IPS-20b (cell line): Measurements from ENCODE around the gene GOLPH3.

Source experiments
- H3K27ac ChIP-seq: one replicate; pipeline ENCODE4 v1.5.1; 2013; ENCODE audit warnings: low read length
- H3K27me3 ChIP-seq: 2 replicates; pipeline ENCODE4 v1.6.1; 2013; ENCODE audit warnings: mild to moderate bottlenecking, low read length, inconsistent platforms; ENCODE audit not compliant: insufficient read depth
- H3K36me3 ChIP-seq: 2 replicates; pipeline ENCODE4 v1.6.1; 2013; ENCODE audit warnings: low read depth, mild to moderate bottlenecking, inconsistent platforms, low read length, moderate library complexity; ENCODE audit not compliant: insufficient read depth
- H3K4me1 ChIP-seq: 2 replicates; pipeline ENCODE4 v1.6.1; 2013; ENCODE audit warnings: mild to moderate bottlenecking, control low read depth, inconsistent platforms, low read length, moderate library complexity; ENCODE audit not compliant: insufficient read depth
- H3K4me3 ChIP-seq: 2 replicates; pipeline ENCODE4 v1.5.1; 2013; ENCODE audit warnings: mild to moderate bottlenecking, low read length, inconsistent platforms
- H3K9ac ChIP-seq: 2 replicates; pipeline ENCODE4 v1.6.1; 2013; ENCODE audit warnings: low read depth, mild to moderate bottlenecking, inconsistent platforms, low read length, moderate library complexity
- H3K9me3 ChIP-seq: 2 replicates; pipeline ENCODE4 v1.6.1; 2013; ENCODE audit warnings: mild to moderate bottlenecking, low read depth, low read length, inconsistent platforms; ENCODE audit not compliant: insufficient read depth

GOLPH3 gene

DNA sequence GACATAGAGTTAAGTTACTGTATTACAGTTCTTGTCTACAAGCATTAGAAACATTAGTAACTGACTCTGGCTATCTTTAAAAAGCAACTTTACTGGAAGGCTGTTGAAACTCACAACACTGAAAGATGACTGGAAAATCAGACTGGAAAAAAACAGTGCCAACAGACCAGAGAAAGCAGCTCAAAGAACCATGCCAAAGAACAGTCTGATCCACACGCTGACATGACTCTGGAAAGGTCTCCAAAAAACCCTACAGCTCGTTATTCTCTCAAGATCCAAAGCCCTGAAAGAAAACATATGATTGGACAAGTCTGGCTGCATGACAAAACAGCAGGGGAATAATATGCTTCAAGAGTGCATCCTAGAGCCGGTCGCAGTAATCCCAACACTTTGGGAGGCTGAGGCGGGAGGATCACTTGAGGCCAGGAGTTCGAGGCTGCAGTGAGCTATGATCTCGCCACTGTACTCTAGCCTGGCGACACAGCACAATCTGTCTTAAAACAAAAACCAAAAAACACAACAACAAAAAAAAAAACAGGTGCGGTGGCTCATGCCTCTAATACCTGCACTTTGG is 5.6 kb downstream of the GOLPH3 start:
- Histone ChIP-seq H3K27ac (no peak overlapping the region), H3K4me1 (peaks cover 3% of the 10 kb centered on the region; the same call in 1 of the 2 replicates), H3K36me3 (peaks cover 68% of the 10 kb centered on the region), H3K4me3 (no peak overlapping the region), H3K9me3 (no peaks in the 10 kb centered on the region), H3K9ac (no peak overlapping the region), H3K27me3 (no peaks in the 10 kb centered on the region)

- Histone ChIP-seq H3K4me1 (no peaks in the 10 kb centered on the region; the same call in 1 of the 2 replicates), H3K9ac (no peak overlapping the region), H3K9me3 (no peaks in the 10 kb centered on the region), H3K27ac (no peak overlapping the region), H3K27me3 (no peaks in the 10 kb centered on the region), H3K4me3 (no peak overlapping the region), H3K36me3 (peaks cover 58% of the 10 kb centered on the region)
Measured at GRCh38 chr5:32165597-32165996, 8.5 kb downstream of the GOLPH3 start.

DNA sequence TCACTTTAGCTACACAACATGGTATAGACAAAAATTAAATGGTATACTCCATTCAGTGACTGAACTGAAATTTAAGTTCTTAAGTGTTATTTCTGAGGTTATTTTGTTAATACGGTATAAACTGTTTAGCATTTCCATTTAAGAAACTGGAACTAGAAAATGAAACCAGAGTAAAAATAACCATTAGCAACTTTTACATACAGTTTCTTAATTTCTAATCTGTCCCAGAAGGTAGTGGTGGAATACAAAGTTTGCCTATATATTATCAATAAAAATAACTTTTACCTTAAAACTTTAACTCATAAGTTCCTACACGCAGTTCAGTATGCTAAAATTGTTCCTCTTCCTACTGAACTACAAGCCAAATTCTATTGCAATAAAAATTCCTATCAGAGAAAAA is 10.3 kb downstream of the GOLPH3 start:
- no peak overlapping the region for H3K27ac ChIP-seq
- no peak overlapping the region for H3K9ac ChIP-seq
- H3K36me3 ChIP-seq, result peaks cover 39% of the 10 kb centered on the region
- no peaks in the 10 kb centered on the region for H3K9me3 ChIP-seq
- no peaks in the 10 kb centered on the region for H3K27me3 ChIP-seq
- H3K4me3 ChIP-seq, result no peak overlapping the region
- no peaks in the 10 kb centered on the region for H3K4me1 ChIP-seq

DNA sequence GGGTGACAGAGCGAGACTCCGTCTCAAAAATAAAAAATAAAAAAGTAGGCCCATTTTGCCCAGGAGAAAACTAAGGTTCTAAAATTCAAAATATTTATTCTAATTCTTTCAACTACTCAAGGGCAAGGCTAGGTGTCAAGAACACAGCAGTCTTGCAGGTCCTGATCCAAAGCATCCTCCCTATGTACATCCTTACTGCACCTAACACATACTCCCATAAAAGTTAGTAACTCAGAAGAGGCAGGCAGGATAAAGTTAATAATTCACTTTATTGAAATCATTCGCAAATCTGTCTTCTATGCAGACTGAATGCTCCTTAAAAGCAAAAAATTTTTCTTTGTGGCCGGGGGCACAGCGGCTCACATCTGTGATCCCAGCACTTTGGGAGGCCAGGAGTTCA is 11.1 kb downstream of the GOLPH3 start:
- no peaks in the 10 kb centered on the region for H3K4me1 ChIP-seq
- H3K9me3 ChIP-seq, result no peaks in the 10 kb centered on the region
- H3K27me3 ChIP-seq, result no peaks in the 10 kb centered on the region
- H3K27ac ChIP-seq, result no peak overlapping the region
- H3K36me3 ChIP-seq, result peaks cover 32% of the 10 kb centered on the region
- H3K4me3 ChIP-seq, result no peak overlapping the region
- H3K9ac ChIP-seq, result no peak overlapping the region

GRCh38 chr5:32160228-32160627 is 13.9 kb downstream of the GOLPH3 start:
- H3K4me3 ChIP-seq, result no peak overlapping the region
- H3K36me3 ChIP-seq, result peaks cover 5% of the 10 kb centered on the region; the same call in 1 of the 2 replicates
- no peaks in the 10 kb centered on the region for H3K27me3 ChIP-seq
- no peak overlapping the region for H3K9ac ChIP-seq
- peaks cover 5% of the 10 kb centered on the region; the same call in 1 of the 2 replicates for H3K4me1 ChIP-seq
- no peak overlapping the region for H3K27ac ChIP-seq
- H3K9me3 ChIP-seq, result no peaks in the 10 kb centered on the region

- H3K9me3 ChIP-seq, result no peaks in the 10 kb centered on the region
- H3K27ac ChIP-seq, result no peak overlapping the region
- H3K4me3 ChIP-seq, result no peak overlapping the region
- H3K36me3 ChIP-seq, result peaks cover 5% of the 10 kb centered on the region; the same call in 1 of the 2 replicates
- H3K27me3 ChIP-seq, result no peaks in the 10 kb centered on the region
- peaks cover 5% of the 10 kb centered on the region; the same call in 1 of the 2 replicates for H3K4me1 ChIP-seq
- H3K9ac ChIP-seq, result no peak overlapping the region
Measured at GRCh38 chr5:32159328-32160072, 14.6 kb downstream of the GOLPH3 start.

DNA sequence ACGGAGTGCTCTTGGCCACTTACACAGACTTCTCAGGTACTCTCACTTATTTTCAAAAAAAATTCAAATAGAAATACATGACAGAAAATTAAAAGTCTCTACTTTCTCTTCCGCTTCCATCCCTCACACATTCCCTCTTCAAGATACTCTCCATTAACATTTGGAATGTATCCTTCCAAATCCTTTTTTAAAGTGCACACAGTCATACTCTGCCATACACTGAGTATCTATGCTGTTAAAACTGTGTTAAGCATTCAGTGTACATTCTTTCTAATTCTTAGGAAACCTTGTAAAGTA is 15.5 kb downstream of the GOLPH3 start:
- no peaks in the 10 kb centered on the region for H3K9me3 ChIP-seq
- H3K9ac ChIP-seq, result no peak overlapping the region
- no peak overlapping the region for H3K27ac ChIP-seq

DNA sequence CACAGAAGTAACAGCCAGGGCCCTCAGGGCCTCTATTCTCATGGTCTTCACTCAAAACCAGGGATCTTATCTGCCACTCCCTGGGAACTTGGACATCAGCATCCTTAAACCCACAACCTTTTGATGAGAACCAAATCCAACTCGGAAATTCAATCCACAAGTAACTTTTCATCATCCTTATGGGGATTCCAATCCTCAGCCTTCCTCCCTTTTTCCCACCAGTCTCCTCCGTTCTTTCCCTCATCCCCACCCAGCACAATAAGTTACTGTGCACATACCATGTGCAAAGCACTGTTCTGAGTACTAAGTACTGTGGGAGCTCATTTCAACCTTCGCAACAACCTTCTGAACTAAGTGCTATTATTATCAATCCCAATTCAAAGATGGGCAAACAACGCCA is 17.0 kb downstream of the GOLPH3 start:
- H3K36me3 ChIP-seq, result no peaks in the 10 kb centered on the region
- no peak overlapping the region for H3K4me3 ChIP-seq
- no peak overlapping the region for H3K27ac ChIP-seq
- H3K9ac ChIP-seq, result no peak overlapping the region
- peaks cover 5% of the 10 kb centered on the region; the same call in 1 of the 2 replicates for H3K4me1 ChIP-seq
- no peaks in the 10 kb centered on the region for H3K9me3 ChIP-seq
- no peaks in the 10 kb centered on the region for H3K27me3 ChIP-seq

More for the DNA sequence above, 15.5 kb downstream of the GOLPH3 start:
- no peak overlapping the region for H3K4me3 ChIP-seq
- H3K4me1 ChIP-seq, result peaks cover 5% of the 10 kb centered on the region; the same call in 1 of the 2 replicates
- H3K36me3 ChIP-seq, result peaks cover under 1% of the 10 kb centered on the region; the same call in 1 of the 2 replicates
- no peaks in the 10 kb centered on the region for H3K27me3 ChIP-seq

DNA sequence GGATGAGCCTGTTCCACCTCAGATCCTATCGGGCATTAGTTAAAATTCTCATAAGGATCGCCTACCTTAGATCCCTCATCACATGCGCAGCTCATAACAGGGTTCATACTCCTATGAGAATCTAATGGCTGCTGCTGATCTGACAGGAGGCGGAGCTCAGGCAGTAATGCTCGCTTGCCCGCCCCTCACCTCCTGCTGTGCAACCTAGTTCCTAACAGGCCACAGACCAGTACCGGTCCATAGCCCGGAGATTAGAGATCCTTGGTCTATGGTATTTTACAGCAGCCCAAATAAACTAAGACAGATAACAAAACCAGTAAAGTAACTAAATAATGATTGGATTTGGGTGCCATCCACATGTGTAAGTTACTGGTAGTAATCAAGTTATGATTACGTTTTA is 17.5 kb downstream of the GOLPH3 start:
- Histone ChIP-seq H3K4me1 (peaks cover 5% of the 10 kb centered on the region; the same call in 1 of the 2 replicates), H3K36me3 (no peaks in the 10 kb centered on the region), H3K4me3 (no peak overlapping the region), H3K9ac (no peak overlapping the region), H3K27ac (no peak overlapping the region), H3K9me3 (no peaks in the 10 kb centered on the region), H3K27me3 (no peaks in the 10 kb centered on the region)

- peaks cover 5% of the 10 kb centered on the region; the same call in 1 of the 2 replicates for H3K4me1 ChIP-seq
- H3K27ac ChIP-seq, result no peak overlapping the region
- no peaks in the 10 kb centered on the region for H3K9me3 ChIP-seq
- H3K27me3 ChIP-seq, result no peaks in the 10 kb centered on the region
- H3K9ac ChIP-seq, result no peak overlapping the region
- no peak overlapping the region for H3K4me3 ChIP-seq
- H3K36me3 ChIP-seq, result no peaks in the 10 kb centered on the region
Measured at GRCh38 chr5:32155211-32155610, 18.9 kb downstream of the GOLPH3 start.

GRCh38 chr5:32153723-32154122 is 20.4 kb downstream of the GOLPH3 start:
- Histone ChIP-seq H3K27me3 (no peaks in the 10 kb centered on the region), H3K9me3 (no peaks in the 10 kb centered on the region), H3K4me3 (no peak overlapping the region), H3K36me3 (no peaks in the 10 kb centered on the region), H3K4me1 (peaks cover 5% of the 10 kb centered on the region; the same call in 1 of the 2 replicates), H3K9ac (no peak overlapping the region), H3K27ac (no peak overlapping the region)

DNA sequence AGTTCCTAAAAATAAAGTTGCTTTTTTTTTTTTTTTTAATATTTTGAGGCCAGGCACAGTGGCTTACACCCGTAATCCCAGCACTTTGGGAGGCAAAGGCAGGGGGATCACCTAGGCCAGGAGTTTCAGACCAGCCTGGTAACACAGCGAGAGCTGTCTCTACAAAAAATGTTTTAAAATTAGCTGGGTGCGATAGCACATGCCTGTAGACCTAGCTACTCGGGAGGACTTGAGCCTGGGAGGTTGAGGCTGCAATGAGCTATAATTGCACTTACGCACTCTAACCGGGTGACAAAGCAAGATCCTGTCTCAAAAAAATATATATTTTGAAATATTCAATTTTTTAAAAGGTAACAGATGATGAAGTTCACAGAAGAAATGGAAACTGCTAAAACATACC is 22.9 kb downstream of the GOLPH3 start:
- no peaks in the 10 kb centered on the region for H3K9me3 ChIP-seq
- peaks cover 5% of the 10 kb centered on the region; the same call in 1 of the 2 replicates for H3K36me3 ChIP-seq
- H3K4me1 ChIP-seq, result no peaks in the 10 kb centered on the region
- H3K4me3 ChIP-seq, result no peak overlapping the region
- H3K27me3 ChIP-seq, result no peaks in the 10 kb centered on the region
- H3K27ac ChIP-seq, result no peak overlapping the region
- H3K9ac ChIP-seq, result no peak overlapping the region
